MM.1S (cell line): ENCODE results near the gene CYS1.

ENCODE experiments used
- DNase-seq: peaks from one replicate; pipeline ENCODE4 v3.0.0-alpha.2; 2015
- H2AFZ ChIP-seq: fragments of 300-600 bp; sonication (generic); 2 replicates; pipeline ENCODE4 v1.6.0; 2016; ENCODE audit warnings: antibody characterized with exemption, low read length
- H3F3A ChIP-seq: fragments of 300-600 bp; sonication (generic); 2 replicates; pipeline ENCODE4 v1.6.1; 2016; ENCODE audit warnings: mild to moderate bottlenecking, antibody characterized with exemption, low read length, moderate library complexity, mixed read lengths; ENCODE audit not compliant: insufficient read depth
- H3K27ac ChIP-seq: fragments of 300-600 bp; sonication (generic); 2 replicates; pipeline ENCODE4 v1.5.1; 2016; ENCODE audit warnings: mild to moderate bottlenecking, low read length
- H3K27me3 ChIP-seq: fragments of 300-600 bp; sonication (generic); replicated peaks from 2 replicates; pipeline ENCODE4 v1.6.0; 2016; ENCODE audit warnings: low read length; ENCODE audit not compliant: insufficient read depth
- H3K36me3 ChIP-seq: fragments of 300-600 bp; sonication (generic); replicated peaks from 2 replicates; pipeline ENCODE4 v1.6.1; 2016; ENCODE audit warnings: mild to moderate bottlenecking, low read length, mixed read lengths; ENCODE audit not compliant: insufficient read depth
- H3K4me1 ChIP-seq: fragments of 300-600 bp; sonication (generic); 2 replicates; pipeline ENCODE4 v1.6.1; 2016; ENCODE audit warnings: low read length, mixed read lengths
- H3K4me2 ChIP-seq: fragments of 300-600 bp; sonication (generic); 2 replicates; pipeline ENCODE4 v1.6.0; 2016; ENCODE audit warnings: low read depth, low read length
- H3K4me3 ChIP-seq: fragments of 300-600 bp; sonication (generic); 2 replicates; pipeline ENCODE4 v1.5.1; 2016; ENCODE audit warnings: low read length, mixed read lengths
- H3K79me2 ChIP-seq: fragments of 300-600 bp; sonication (generic); 2 replicates; pipeline ENCODE4 v1.6.1; 2016; ENCODE audit warnings: mixed run types, low read length, mixed read lengths
- H3K9ac ChIP-seq: fragments of 300-600 bp; sonication (generic); 2 replicates; pipeline ENCODE4 v1.6.1; 2016; ENCODE audit warnings: low read length, mixed read lengths
- H3K9me2 ChIP-seq: fragments of 300-600 bp; sonication (generic); replicated peaks from 2 replicates; pipeline ENCODE4 v1.6.1; 2016; ENCODE audit warnings: mild to moderate bottlenecking, low read length, mixed read lengths; ENCODE audit not compliant: insufficient read depth
- H3K9me3 ChIP-seq: fragments of 300-600 bp; sonication (generic); replicated peaks from 2 replicates; pipeline ENCODE4 v1.6.1; 2016; ENCODE audit warnings: mild to moderate bottlenecking, low read length, mixed read lengths; ENCODE audit not compliant: insufficient read depth
- H4K20me1 ChIP-seq: fragments of 300-600 bp; sonication (generic); 2 replicates; pipeline ENCODE4 v1.6.1; 2016; ENCODE audit warnings: mild to moderate bottlenecking, low read length, moderate library complexity, mixed read lengths; ENCODE audit not compliant: insufficient read depth
- EZH2 ChIP-seq: fragments of 300-600 bp; sonication (generic); optimal IDR thresholded peaks from 2 replicates; pipeline ENCODE3; 2017; ENCODE audit warnings: low read depth, mild to moderate bottlenecking, antibody characterized with exemption, low read length, mixed read lengths
- EZH2phosphoT487 ChIP-seq: fragments of 300-600 bp; sonication (generic); IDR thresholded peaks from 2 replicates; pipeline ENCODE4 v1.6.1; 2018; ENCODE audit warnings: antibody characterized with exemption, low read length
- TF ChIP-seq, protein P1 (sequence below): fragments of 300-600 bp; sonication (generic); IDR thresholded peaks from 2 replicates; pipeline ENCODE4 v1.5.1; 2016; ENCODE audit warnings: antibody characterized with exemption, low read length, mixed read lengths

CYS1 gene

DNA sequence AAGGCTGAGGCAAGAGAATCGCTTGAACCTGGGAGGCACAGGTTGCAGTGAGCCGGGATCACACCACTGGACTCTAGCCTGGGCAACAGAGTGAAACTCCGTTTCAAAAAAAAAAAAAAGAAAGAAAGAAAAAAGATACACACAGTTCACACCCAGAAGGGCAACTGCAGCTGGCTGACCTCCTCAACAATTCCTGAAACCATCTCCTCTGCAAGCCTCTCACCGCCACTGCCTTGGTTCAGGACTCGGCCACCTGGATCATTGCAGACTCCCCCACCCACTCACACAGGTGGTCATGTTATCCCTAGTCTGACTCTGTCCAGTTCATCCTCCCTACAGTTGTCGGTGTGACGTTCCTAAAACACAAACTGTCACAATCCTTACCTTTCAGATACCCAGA, 2.2 kb downstream of the CYS1 start:
- no peaks in the 10 kb centered on the region for H3K79me2 ChIP-seq
- DNase-seq = no peak
- no peak overlapping the region for H2AFZ ChIP-seq
- no peaks in the 10 kb centered on the region for H3K9me2 ChIP-seq
- no peaks in the 10 kb centered on the region for H3K4me1 ChIP-seq
- no peak overlapping the region for H3K9ac ChIP-seq
- H4K20me1 ChIP-seq = no peaks in the 10 kb centered on the region; the same call in 1 of the 2 replicates
- peaks cover 62% of the 10 kb centered on the region for H3K27me3 ChIP-seq
- no peaks in the 10 kb centered on the region for H3K36me3 ChIP-seq
- no peaks in the 10 kb centered on the region for H3K9me3 ChIP-seq
- no peak overlapping the region for H3K4me3 ChIP-seq
- no peaks in the 10 kb centered on the region for H3F3A ChIP-seq
- no peak overlapping the region for H3K4me2 ChIP-seq
- TF ChIP-seq EZH2phosphoT487 = no peak
- TF ChIP-seq, protein P1, sequence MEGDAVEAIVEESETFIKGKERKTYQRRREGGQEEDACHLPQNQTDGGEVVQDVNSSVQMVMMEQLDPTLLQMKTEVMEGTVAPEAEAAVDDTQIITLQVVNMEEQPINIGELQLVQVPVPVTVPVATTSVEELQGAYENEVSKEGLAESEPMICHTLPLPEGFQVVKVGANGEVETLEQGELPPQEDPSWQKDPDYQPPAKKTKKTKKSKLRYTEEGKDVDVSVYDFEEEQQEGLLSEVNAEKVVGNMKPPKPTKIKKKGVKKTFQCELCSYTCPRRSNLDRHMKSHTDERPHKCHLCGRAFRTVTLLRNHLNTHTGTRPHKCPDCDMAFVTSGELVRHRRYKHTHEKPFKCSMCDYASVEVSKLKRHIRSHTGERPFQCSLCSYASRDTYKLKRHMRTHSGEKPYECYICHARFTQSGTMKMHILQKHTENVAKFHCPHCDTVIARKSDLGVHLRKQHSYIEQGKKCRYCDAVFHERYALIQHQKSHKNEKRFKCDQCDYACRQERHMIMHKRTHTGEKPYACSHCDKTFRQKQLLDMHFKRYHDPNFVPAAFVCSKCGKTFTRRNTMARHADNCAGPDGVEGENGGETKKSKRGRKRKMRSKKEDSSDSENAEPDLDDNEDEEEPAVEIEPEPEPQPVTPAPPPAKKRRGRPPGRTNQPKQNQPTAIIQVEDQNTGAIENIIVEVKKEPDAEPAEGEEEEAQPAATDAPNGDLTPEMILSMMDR = no peak
- no peak for TF ChIP-seq EZH2
- H3K27ac ChIP-seq = no peak overlapping the region

DNA sequence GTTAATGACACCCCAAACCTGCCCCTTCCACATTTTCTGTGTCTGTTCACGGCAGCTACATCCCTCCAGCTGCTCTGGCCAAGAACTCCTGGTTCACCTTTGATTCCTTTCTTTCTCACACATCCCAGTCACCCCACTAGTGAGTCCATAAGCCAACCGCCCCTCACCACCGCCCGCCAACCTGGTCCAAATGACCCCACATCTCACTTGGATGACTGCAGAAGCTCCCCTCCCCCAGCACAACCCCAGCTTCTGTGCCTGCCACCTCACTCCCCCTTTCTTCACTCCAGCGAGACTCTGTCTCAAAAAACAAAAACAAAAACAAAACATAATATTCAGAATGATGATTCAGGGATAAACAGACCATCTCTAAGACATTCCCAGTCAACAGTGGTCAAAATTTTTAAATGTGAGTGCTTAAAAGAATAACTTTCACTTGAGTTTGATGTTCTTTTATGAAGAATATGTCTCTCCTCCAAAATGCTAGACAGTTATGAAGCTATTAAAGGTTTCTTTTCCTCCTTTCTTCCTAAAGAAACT, 3.2 kb downstream of the CYS1 start:
- no peaks in the 10 kb centered on the region for H3K4me1 ChIP-seq
- H3K36me3 ChIP-seq = no peaks in the 10 kb centered on the region
- no peak overlapping the region for H2AFZ ChIP-seq
- H3K27ac ChIP-seq = no peak overlapping the region
- H3K9me2 ChIP-seq = no peaks in the 10 kb centered on the region
- H3K4me2 ChIP-seq = no peak overlapping the region
- H3F3A ChIP-seq = no peaks in the 10 kb centered on the region
- H3K9me3 ChIP-seq = no peaks in the 10 kb centered on the region
- peaks cover 62% of the 10 kb centered on the region for H3K27me3 ChIP-seq
- H3K4me3 ChIP-seq = no peak overlapping the region
- H4K20me1 ChIP-seq = no peaks in the 10 kb centered on the region; the same call in 1 of the 2 replicates
- TF ChIP-seq EZH2 = no peak
- no peak for TF ChIP-seq EZH2phosphoT487
- TF ChIP-seq, protein P1 = no peak
- DNase-seq = no peak
- H3K79me2 ChIP-seq = no peaks in the 10 kb centered on the region
- no peak overlapping the region for H3K9ac ChIP-seq

DNA sequence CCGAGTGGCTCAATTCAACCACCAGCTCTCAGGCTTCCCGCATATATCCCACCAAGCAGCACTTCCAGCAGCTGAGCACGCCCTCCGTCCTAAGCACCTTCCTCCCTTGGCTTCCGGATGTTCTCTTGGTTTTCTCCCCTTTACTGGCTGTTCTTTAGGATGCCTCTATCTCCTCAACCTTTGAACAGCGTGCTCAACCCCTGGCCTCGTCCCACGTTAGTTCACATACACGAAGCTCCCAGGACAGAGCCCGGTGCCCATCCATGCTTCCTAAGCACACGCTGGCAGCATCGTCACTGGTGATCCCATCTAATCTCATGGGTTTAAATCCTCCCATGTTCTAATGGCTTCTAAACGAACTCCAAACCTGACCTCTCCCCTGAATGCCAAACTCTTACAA, 3.7 kb downstream of the CYS1 start:
- Histone ChIP-seq H3F3A (no peaks in the 10 kb centered on the region), H3K79me2 (no peaks in the 10 kb centered on the region), H3K4me1 (no peaks in the 10 kb centered on the region), H3K4me3 (no peak overlapping the region), H3K9me2 (no peaks in the 10 kb centered on the region), H3K4me2 (no peak overlapping the region), H4K20me1 (no peaks in the 10 kb centered on the region; the same call in 1 of the 2 replicates), H3K27ac (no peak overlapping the region), H3K9ac (no peak overlapping the region), H3K27me3 (peaks cover 62% of the 10 kb centered on the region), H2AFZ (no peak overlapping the region), H3K9me3 (no peaks in the 10 kb centered on the region), H3K36me3 (no peaks in the 10 kb centered on the region)
- TF ChIP-seq, protein P1 = no peak
- TF ChIP-seq EZH2phosphoT487 = no peak
- no peak for TF ChIP-seq EZH2
- DNase-seq = no peak
